ENCODE data around the gene RNF180. TPM values are rescaled to one million over a fixed set of nuclear protein-coding genes. Genes with fewer than 3 reads are reported as not detected.

RNF180 gene
- total RNA-seq, 4 donors from 2014 or later, result 1.9 to 8.0 (median 3.2) TPM

- no peaks in the 10 kb centered on the region for H3K36me3 ChIP-seq
- H3K9me3 ChIP-seq, result no peaks in the 10 kb centered on the region
- no peak for TF ChIP-seq EP300 (IDR thresholded peaks at IDR 0.05; ENCODE audit: low read depth)
- TF ChIP-seq POLR2AphosphoS5 (IDR thresholded peaks at IDR 0.05), result no peak
- no peak for TF ChIP-seq POLR2A (IDR thresholded peaks at IDR 0.05)
- no peak for DNase-seq
- 59 to 75% methylated on average over 2 to 8 of the region's 8 CpGs for WGBS, 2 donors (ENCODE audit: low coverage in 1 of 2)
- no peak overlapping the region for H3K4me3 ChIP-seq
- no peaks in the 10 kb centered on the region for H3K4me1 ChIP-seq
- no peaks in the 10 kb centered on the region for H3K27me3 ChIP-seq
- intact Hi-C loops (cut with DNase I; ENCODE audit: low total_unique reads) (no loop called here), in situ Hi-C loops (cut with MboI; ENCODE audit: low pct_ligation_motif_present in 1 of 4, low pct_unique_long_range_greater_than_20kb in 1 of 4, low sequenced_read_pairs in 3 of 4) (no loop called here)
- no peak overlapping the region for H3K27ac ChIP-seq
Observed at GRCh38 chr5:64180661-64181343, 15.2 kb downstream of the RNF180 start.

- Histone ChIP-seq H3K9me3 (no peaks in the 10 kb centered on the region), H3K4me1 (no peaks in the 10 kb centered on the region), H3K27me3 (no peaks in the 10 kb centered on the region), H3K36me3 (no peaks in the 10 kb centered on the region), H3K4me3 (no peak overlapping the region), H3K27ac (no peak overlapping the region)
- TF ChIP-seq POLR2AphosphoS5 (IDR thresholded peaks at IDR 0.05) (no peak), POLR2A (IDR thresholded peaks at IDR 0.05) (no peak), CTCF (IDR thresholded peaks at IDR 0.05) (no peak), EP300 (IDR thresholded peaks at IDR 0.05; ENCODE audit: low read depth) (no peak)
- no peak for DNase-seq
- intact Hi-C loops (cut with DNase I; ENCODE audit: low total_unique reads) (no loop called here), in situ Hi-C loops (cut with MboI; ENCODE audit: low pct_ligation_motif_present in 1 of 4, low pct_unique_long_range_greater_than_20kb in 1 of 4, low sequenced_read_pairs in 3 of 4) (no loop called here)
- 64 to 100% methylated on average over 2 of the region's 2 CpGs for WGBS, 2 donors (ENCODE audit: low coverage in 1 of 2)
Observed at GRCh38 chr5:64181440-64181839, 15.8 kb downstream of the RNF180 start.

GRCh38 chr5:64183956-64184355, 18.3 kb downstream of the RNF180 start:
- in situ Hi-C loops (cut with MboI; ENCODE audit: low pct_ligation_motif_present in 1 of 4, low pct_unique_long_range_greater_than_20kb in 1 of 4, low sequenced_read_pairs in 3 of 4) (no loop called here), intact Hi-C loops (cut with DNase I; ENCODE audit: low total_unique reads) (no loop called here)
- WGBS, 2 donors (ENCODE audit: low coverage in 1 of 2), result 88% methylated on average over 1 of the region's 1 CpG
- no peaks in the 10 kb centered on the region for H3K27me3 ChIP-seq
- no peak overlapping the region for H3K4me3 ChIP-seq
- H3K27ac ChIP-seq, result no peak overlapping the region
- TF ChIP-seq CTCF (IDR thresholded peaks at IDR 0.05) (no peak), EP300 (IDR thresholded peaks at IDR 0.05; ENCODE audit: low read depth) (no peak), POLR2A (IDR thresholded peaks at IDR 0.05) (no peak), POLR2AphosphoS5 (IDR thresholded peaks at IDR 0.05) (no peak)
- no peaks in the 10 kb centered on the region for H3K9me3 ChIP-seq
- no peaks in the 10 kb centered on the region for H3K4me1 ChIP-seq
- no peak for DNase-seq
- H3K36me3 ChIP-seq, result no peaks in the 10 kb centered on the region

- 77 to 100% methylated on average over 1 of the region's 1 CpG for WGBS, 2 donors (ENCODE audit: low coverage in 1 of 2)
- in situ Hi-C loops (cut with MboI; ENCODE audit: low pct_ligation_motif_present in 1 of 4, low pct_unique_long_range_greater_than_20kb in 1 of 4, low sequenced_read_pairs in 3 of 4), result no loop called here
- Histone ChIP-seq H3K36me3 (no peaks in the 10 kb centered on the region), H3K4me3 (no peak overlapping the region), H3K9me3 (no peaks in the 10 kb centered on the region), H3K27me3 (no peaks in the 10 kb centered on the region), H3K4me1 (no peaks in the 10 kb centered on the region), H3K27ac (no peak overlapping the region)
- no peak for DNase-seq
- TF ChIP-seq POLR2AphosphoS5 (IDR thresholded peaks at IDR 0.05), result no peak
- TF ChIP-seq CTCF (IDR thresholded peaks at IDR 0.05), result no peak
- no peak for TF ChIP-seq POLR2A (IDR thresholded peaks at IDR 0.05)
- TF ChIP-seq EP300 (IDR thresholded peaks at IDR 0.05; ENCODE audit: low read depth), result no peak
- intact Hi-C loops (cut with DNase I; ENCODE audit: low total_unique reads), result no loop called here
Observed at GRCh38 chr5:64184832-64185231, 19.2 kb downstream of the RNF180 start.

GRCh38 chr5:64188776-64189175, 23.1 kb downstream of the RNF180 start:
- Histone ChIP-seq H3K36me3 (no peaks in the 10 kb centered on the region), H3K4me1 (no peaks in the 10 kb centered on the region), H3K4me3 (no peak overlapping the region), H3K27ac (no peak overlapping the region), H3K9me3 (no peaks in the 10 kb centered on the region), H3K27me3 (no peaks in the 10 kb centered on the region)
- DNase-seq, result no peak
- WGBS, 2 donors (ENCODE audit: low coverage in 1 of 2), result 100% methylated on average over 1 of the region's 1 CpG; no CpG with 5 or more reads in 1 of the 2 donors
- in situ Hi-C loops (cut with MboI; ENCODE audit: low pct_ligation_motif_present in 1 of 4, low pct_unique_long_range_greater_than_20kb in 1 of 4, low sequenced_read_pairs in 3 of 4), result no loop called here
- intact Hi-C loops (cut with DNase I; ENCODE audit: low total_unique reads), result no loop called here
- no peak for TF ChIP-seq POLR2AphosphoS5 (IDR thresholded peaks at IDR 0.05)
- TF ChIP-seq EP300 (IDR thresholded peaks at IDR 0.05; ENCODE audit: low read depth), result no peak
- TF ChIP-seq CTCF (IDR thresholded peaks at IDR 0.05), result no peak
- no peak for TF ChIP-seq POLR2A (IDR thresholded peaks at IDR 0.05)
